ENCODE measurements around the gene ZNF277.

DNA sequence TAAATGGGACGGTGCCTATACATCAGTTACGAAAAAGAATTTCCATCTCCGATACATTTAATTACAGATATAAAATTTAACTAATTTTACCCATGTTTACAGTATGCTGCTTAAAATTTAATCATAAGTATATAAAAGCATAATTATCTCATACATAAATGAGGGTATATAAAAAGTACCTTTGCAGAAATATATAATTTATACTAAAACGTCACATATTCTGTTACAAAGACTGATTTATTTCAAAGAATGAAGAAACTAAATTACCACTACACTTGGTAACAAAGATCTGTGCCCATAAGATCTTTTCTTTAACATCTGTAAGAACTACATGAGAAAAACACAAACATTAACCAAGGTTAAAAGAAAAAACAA is 3.1 kb upstream of the ZNF277 start:
- TF ChIP-seq, protein P1, sequence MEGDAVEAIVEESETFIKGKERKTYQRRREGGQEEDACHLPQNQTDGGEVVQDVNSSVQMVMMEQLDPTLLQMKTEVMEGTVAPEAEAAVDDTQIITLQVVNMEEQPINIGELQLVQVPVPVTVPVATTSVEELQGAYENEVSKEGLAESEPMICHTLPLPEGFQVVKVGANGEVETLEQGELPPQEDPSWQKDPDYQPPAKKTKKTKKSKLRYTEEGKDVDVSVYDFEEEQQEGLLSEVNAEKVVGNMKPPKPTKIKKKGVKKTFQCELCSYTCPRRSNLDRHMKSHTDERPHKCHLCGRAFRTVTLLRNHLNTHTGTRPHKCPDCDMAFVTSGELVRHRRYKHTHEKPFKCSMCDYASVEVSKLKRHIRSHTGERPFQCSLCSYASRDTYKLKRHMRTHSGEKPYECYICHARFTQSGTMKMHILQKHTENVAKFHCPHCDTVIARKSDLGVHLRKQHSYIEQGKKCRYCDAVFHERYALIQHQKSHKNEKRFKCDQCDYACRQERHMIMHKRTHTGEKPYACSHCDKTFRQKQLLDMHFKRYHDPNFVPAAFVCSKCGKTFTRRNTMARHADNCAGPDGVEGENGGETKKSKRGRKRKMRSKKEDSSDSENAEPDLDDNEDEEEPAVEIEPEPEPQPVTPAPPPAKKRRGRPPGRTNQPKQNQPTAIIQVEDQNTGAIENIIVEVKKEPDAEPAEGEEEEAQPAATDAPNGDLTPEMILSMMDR (IDR thresholded peaks at IDR 0.05; ENCODE audit: insufficient read depth, low read length, poor library complexity, severe bottlenecking) = no peak
- TF ChIP-seq EZH2phosphoT487 (conservative IDR thresholded peaks at IDR 0.05; ENCODE audit: low read length) = no peak
